NCI-H1048 (cell line): ENCODE results near the gene CRB1.

ENCODE experiments used
- DNase-seq: peaks from one replicate; lab custom pipeline; 2025; lab: John Stamatoyannopoulos, UW

The CRB1 gene

GRCh38 chr1:197351821-197352440 lies 83.9 kb downstream of the CRB1 start:
- DNase-seq, result no peak

GRCh38 chr1:197355248-197355995 lies 87.4 kb downstream of the CRB1 start:
- no peak for DNase-seq

DNA sequence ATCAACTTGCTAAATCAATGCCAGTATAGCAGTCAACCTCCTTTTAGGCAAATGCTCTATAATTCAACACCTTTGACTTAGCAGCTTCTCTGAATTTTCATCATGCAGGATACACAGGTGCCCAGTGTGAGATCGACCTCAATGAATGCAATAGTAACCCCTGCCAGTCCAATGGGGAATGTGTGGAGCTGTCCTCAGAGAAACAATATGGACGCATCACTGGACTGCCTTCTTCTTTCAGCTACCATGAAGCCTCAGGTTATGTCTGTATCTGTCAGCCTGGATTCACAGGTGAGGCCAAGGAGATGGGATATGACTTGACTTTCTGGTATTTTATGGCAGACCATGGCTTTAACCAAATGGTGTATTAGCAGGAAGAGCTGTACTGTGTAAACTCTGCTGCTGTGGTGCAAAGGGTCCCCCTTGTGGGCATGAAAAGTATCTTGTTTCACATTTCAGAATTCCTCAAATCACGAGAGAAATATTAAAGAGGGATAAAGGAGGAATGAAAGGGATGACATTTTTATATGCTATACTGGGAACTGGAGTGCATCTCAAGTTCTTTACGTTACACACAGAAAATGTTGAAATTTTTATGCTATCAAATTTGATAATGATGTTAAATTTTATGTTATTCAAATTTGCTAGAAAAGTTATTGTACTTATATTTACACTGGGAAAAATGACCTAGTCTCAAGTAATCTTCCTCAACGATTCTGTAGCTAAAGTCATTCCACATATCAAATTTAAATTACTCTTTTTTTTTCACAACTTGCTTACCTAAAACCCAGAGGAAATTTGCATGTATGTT lies 88.9 kb downstream of the CRB1 start:
- peak; percentile 49 for DNase-seq

GRCh38 chr1:197358959-197359358 lies 90.9 kb downstream of the CRB1 start:
- no peak for DNase-seq

GRCh38 chr1:197360068-197360467 lies 92.0 kb downstream of the CRB1 start:
- DNase-seq, result no peak

- no peak for DNase-seq
These were observed 94.8 kb downstream of the CRB1 start for GRCh38 chr1:197362871-197363270.

DNA sequence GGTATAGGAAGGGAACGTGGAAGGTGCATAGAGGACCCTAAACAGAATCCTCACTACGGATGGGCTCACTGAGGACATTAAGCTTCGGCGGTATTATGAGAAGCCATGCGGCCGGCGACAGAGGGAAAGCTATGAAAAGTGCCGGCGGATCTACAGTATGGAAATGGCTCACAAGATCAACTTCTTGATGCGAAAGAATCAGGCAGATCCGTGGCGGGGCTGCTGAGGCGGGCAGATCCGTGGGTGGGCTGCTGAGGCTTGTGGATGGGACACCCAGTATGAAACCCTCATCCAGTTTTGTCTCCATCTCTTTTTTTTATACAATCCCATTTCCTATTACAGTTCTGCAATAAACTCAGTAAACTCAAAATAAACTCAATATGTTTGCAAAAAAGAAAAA lies 95.8 kb downstream of the CRB1 start:
- DNase-seq, result no peak

GRCh38 chr1:197366996-197367395 lies 98.9 kb downstream of the CRB1 start:
- DNase-seq, result no peak

- no peak for DNase-seq
These were observed 99.6 kb downstream of the CRB1 start for GRCh38 chr1:197367627-197368026.

- DNase-seq, result no peak
These were observed 106.4 kb downstream of the CRB1 start for GRCh38 chr1:197374428-197374827.

DNA sequence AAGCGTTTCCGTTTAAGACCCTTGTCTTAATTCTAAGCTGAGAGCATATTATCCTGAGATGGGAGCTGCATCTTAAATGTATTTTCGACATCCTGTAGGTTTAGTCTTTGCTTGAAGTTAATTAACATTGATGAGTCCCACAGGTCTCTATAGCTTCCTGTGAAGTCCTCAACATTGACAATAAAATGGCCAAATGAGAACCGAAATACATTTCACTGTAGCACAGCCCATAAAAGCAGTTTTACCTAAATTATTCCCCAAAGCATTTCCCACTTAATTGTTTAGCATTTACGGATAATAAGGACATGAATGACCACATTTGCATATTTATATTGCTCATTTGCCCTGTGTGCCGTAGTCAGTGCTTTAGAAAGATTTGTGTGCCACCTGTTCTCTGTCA lies 116.4 kb downstream of the CRB1 start:
- no peak for DNase-seq

- DNase-seq, result no peak
These were observed 120.7 kb downstream of the CRB1 start for GRCh38 chr1:197388801-197389200.

- no peak for DNase-seq
These were observed 122.8 kb downstream of the CRB1 start for GRCh38 chr1:197390856-197391255.

DNA sequence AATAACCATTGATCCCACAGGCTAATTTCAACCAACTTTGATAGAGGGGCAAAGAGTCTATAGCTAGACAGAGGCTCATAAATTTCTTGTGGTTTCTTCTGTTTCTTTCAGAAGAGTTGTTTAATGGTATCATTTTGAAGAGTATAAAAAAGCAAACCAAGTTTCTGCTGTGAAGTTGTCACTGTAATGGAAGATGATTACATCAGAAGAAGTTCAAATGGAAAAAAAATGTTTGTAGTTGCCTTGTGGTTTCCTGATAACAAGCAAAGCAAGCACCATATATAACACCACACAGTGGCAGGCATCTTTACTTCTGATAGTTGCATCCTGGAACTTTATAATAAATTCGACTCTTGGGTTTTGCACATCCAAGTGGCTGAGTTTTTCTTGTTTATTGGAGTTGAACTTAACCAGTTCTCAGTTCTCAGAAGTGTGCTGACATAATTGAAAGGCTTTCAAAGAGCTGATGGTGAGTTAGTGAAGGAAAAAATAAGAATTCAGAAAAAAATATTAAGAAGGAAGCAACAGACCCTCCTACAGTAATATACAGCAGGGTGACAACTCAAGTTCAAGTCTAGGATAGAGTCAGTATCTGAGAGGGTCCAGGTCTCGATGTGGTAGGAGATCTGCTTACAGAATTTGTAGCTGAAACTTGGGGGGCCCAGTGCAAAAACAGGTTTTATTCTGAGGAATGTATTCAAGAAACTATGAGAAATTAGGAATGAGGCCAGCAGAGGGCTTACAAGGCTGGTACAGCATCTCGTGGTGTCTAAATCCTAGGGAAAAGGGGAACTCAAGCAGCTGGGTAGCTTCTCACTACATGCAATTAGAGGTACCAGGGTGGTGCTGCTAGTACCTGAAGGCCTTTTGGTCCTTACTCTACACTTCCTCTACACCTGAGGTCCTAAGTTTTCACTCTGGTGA lies 123.5 kb downstream of the CRB1 start:
- DNase-seq, result no peak

- no peak for DNase-seq
These were observed 124.5 kb downstream of the CRB1 start for GRCh38 chr1:197392541-197392940.

DNA sequence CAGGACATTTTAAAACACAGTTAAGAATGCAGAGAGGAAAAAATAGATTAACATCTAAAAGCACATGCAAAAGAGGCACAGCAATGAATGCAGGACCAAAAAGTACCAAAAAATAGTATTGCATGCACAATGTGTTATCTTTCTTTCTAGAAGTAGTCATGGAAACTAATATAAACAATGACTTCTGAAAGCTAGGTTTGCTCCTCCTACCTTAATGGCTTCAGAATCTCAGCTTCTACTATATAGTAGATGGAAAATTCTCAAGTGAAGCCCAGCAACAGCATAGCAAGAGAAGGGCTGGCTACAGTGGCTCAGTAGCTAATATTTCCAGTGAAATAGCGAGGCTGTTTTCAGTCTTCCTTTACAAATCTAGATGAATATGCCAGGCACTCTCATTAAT lies 125.1 kb downstream of the CRB1 start:
- no peak for DNase-seq

- DNase-seq, result no peak
These were observed 125.7 kb downstream of the CRB1 start for GRCh38 chr1:197393772-197394171.

DNA sequence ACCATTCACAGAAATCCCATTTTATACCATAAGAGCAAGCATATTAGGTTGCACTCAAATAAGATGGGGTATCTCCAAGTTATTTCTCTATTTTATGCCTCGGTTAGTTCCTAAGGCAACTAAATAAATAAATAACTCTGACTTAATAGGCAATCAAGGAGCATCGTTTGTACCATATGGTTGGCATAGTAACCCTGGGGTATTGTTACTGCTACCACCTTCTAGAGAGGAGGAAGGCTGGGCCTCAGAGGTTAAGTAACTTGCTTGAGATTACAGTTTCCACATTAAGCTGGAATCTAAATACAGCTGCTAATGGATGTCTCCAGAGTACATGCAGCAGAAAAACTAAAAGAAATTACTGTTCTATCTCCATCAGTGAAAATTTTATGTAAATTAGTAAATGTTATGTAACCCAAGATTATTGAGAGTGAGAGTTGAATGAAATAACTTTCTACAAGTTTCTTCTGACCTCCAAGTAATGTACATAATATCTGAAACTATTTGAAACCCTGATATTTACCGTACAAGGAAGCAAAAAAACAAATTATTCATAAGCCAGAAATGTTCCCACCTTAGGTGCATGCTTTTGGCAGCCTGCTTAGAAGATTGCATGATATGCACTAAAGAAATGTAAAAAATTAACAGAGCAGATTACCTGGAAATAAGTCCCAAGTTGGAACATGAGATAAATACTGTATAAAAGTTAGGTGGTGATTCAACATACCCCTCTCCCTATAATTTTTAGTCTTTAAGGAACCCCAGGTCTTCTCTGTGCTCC lies 127.0 kb downstream of the CRB1 start:
- no peak for DNase-seq

DNA sequence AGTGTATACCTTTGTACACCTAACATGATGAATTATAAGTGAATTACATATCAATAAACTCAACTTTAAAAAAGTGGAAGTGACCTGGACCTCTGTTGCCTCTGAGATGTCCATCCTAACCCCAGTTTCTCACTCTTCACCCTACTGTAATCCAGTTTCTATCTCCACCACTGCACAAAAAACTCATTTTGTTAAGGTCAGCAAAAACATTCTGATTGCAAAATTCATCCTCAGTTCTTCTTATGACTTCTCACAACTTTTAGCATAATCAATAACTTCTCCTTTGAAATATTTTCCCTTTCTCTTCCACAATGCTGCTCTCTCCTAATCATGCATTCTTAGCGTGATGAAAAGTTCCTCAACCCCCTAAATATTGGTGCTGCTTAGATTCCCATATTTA lies 129.8 kb downstream of the CRB1 start:
- no peak for DNase-seq

GRCh38 chr1:197399755-197400521 lies 131.9 kb downstream of the CRB1 start:
- peak; percentile 41 for DNase-seq
